Erythroblast (primary cell): Measurements from ENCODE around the gene CBFB.

Experiments used
- GATA1 ChIP-seq: IDR thresholded peaks from 2 replicates; pipeline ENCODE4 v1.6.1; 2011; ENCODE audit warnings: low read depth, mild to moderate bottlenecking, control low read depth, low read length, moderate library complexity
- POLR2A ChIP-seq: IDR thresholded peaks from 2 replicates; pipeline ENCODE4 v1.6.1; 2011; ENCODE audit warnings: mild to moderate bottlenecking, low read length

DNA sequence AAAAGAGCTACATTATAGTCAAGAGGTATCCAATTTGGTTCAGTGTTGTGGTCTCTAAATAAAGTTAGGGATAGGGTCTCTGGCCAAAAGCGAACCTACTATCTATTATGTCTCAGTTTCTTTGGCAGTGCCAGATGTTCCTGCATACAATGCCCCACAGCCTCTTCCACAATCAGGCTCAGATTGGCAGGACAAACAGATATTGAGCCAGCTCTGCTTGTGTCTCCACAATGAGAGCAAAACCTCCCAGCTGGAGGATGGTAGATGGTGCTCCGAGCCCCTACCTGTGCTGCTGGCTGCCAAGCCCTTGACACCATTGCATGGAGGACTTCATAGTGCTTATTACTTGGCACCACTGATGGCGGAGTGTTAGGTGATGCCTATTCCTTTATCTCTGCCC is 100.5 kb downstream of the CBFB start:
- TF ChIP-seq POLR2A (no peak), GATA1 (no peak)
